Activated naive CD8-positive, alpha-beta T cell treated with anti-CD3 and anti-CD28 coated beads, Interleukin-2, amount 10 ng/mL, durations not matched to agents 7 days and 5 days (primary cell): Measurements from ENCODE around the gene PSMC2. TPM values are rescaled to one million over a fixed set of nuclear protein-coding genes. Genes with fewer than 3 reads are reported as not detected.
A peak's percentile ranks its signal among the peaks of the same experiment; 100 is the strongest.

Source experiments
- ATAC-seq: fragments of 150-1000 bp; cut with Tn5 transposase; one replicate; pipeline ENCODE4 v1.10.0; 2021; ENCODE audit warnings: low read depth, moderate library complexity
- POLR2A ChIA-PET: fragments of 350-600 bp; sonication (Branson Sonifier 250); formaldehyde crosslinking; loops from one replicate; lab custom pipeline; 2021; ENCODE audit warnings: antibody characterized with exemption; lab: Charles Lee
- DNase-seq: peaks from one replicate; pipeline ENCODE4 v3.0.0; 2021
- H3K27ac Mint-ChIP-seq: one replicate; pipeline ENCODE4 v1.8.0; 2022; ENCODE audit warnings: mild to moderate bottlenecking, mixed read lengths
- H3K27me3 Mint-ChIP-seq: one replicate; pipeline ENCODE4 v1.8.0; 2022; ENCODE audit warnings: mild to moderate bottlenecking, moderate library complexity, mixed read lengths
- H3K36me3 Mint-ChIP-seq: one replicate; pipeline ENCODE4 v1.8.0; 2021; ENCODE audit warnings: mild to moderate bottlenecking, mixed read lengths
- H3K4me1 Mint-ChIP-seq: one replicate; pipeline ENCODE4 v1.8.0; 2021; ENCODE audit warnings: mixed read lengths
- H3K4me3 Mint-ChIP-seq: one replicate; pipeline ENCODE4 v1.8.0; 2022; ENCODE audit warnings: mild to moderate bottlenecking, moderate library complexity, mixed read lengths
- H3K9me3 Mint-ChIP-seq: one replicate; pipeline ENCODE4 v1.8.0; 2021; ENCODE audit warnings: mixed read lengths
- total RNA-seq, 2 experiments: library from RNA; stranded (reverse); gene quantifications; one replicate each; pipeline ENCODE4 v1.2.3, GENCODE V29; 2021

Gene PSMC2
- total RNA-seq: 100 to 1,000 TPM in 1 of 2 experiments, 10 to 100 TPM in 1; 99.7 to 102 TPM

- peak within 1 kb of the TSS; percentile 98 for H3K27ac Mint-ChIP-seq
- peak within 1 kb of the TSS; percentile 99 for H3K4me3 Mint-ChIP-seq
- H3K27me3 Mint-ChIP-seq: no peaks in the 10 kb centered on the region
- H3K36me3 Mint-ChIP-seq: peaks cover 10% of the 10 kb centered on the region
- POLR2A ChIA-PET: interaction anchor here (1.1 to 1.4 kb wide), 3 partner anchors 9 to 50 kb away, joined by 3 read pairs; partner anchors contain the start of gene PMPCB
- DNase-seq (peak; percentile 74), ATAC-seq (peak; percentile 77)
- H3K4me1 Mint-ChIP-seq: peaks cover 48% of the 10 kb centered on the region
- no peaks in the 10 kb centered on the region for H3K9me3 Mint-ChIP-seq
Observed at GRCh38 chr7:103347507-103348267, at the start of gene PSMC2. Gene PSMC2, plus strand, starts transcription at chr7:103347643. Its CDS starts 69 bp downstream, at chr7:103347712.

GRCh38 chr7:103297837-103298179 is 49.6 kb upstream of the PSMC2 start:
- Mint-ChIP-seq H3K36me3 (peaks cover 12% of the 10 kb centered on the region), H3K4me1 (peaks cover 25% of the 10 kb centered on the region), H3K27me3 (peaks cover 3% of the 10 kb centered on the region), H3K9me3 (no peaks in the 10 kb centered on the region), H3K4me3 (peak overlapping the region; percentile 85), H3K27ac (peak overlapping the region; percentile 85)
- ATAC-seq (no peak), DNase-seq (no peak)
- POLR2A ChIA-PET: interaction anchor here (1.2 kb wide), 1 partner anchor 50 kb away, joined by 3 read pairs; the partner anchor contains the start of gene PSMC2

GRCh38 chr7:103299660-103300059 is 47.8 kb upstream of the PSMC2 start:
- no peak overlapping the region for H3K4me3 Mint-ChIP-seq
- H3K27ac Mint-ChIP-seq: no peak overlapping the region
- POLR2A ChIA-PET: no interaction called here
- no peaks in the 10 kb centered on the region for H3K27me3 Mint-ChIP-seq
- H3K9me3 Mint-ChIP-seq: no peaks in the 10 kb centered on the region
- H3K4me1 Mint-ChIP-seq: peaks cover 25% of the 10 kb centered on the region
- ATAC-seq (no peak), DNase-seq (no peak)
- peaks cover 22% of the 10 kb centered on the region for H3K36me3 Mint-ChIP-seq

GRCh38 chr7:103301441-103301840 is 46.0 kb upstream of the PSMC2 start:
- POLR2A ChIA-PET: no interaction called here
- Mint-ChIP-seq H3K36me3 (peaks cover 31% of the 10 kb centered on the region), H3K4me1 (peaks cover 23% of the 10 kb centered on the region), H3K27me3 (no peaks in the 10 kb centered on the region), H3K9me3 (no peaks in the 10 kb centered on the region), H3K27ac (no peak overlapping the region), H3K4me3 (no peak overlapping the region)
- DNase-seq (no peak), ATAC-seq (no peak)

GRCh38 chr7:103307503-103308231 is 39.8 kb upstream of the PSMC2 start:
- Mint-ChIP-seq H3K4me3 (no peak overlapping the region), H3K36me3 (peaks cover 38% of the 10 kb centered on the region), H3K27me3 (no peaks in the 10 kb centered on the region), H3K9me3 (no peaks in the 10 kb centered on the region), H3K27ac (no peak overlapping the region), H3K4me1 (no peaks in the 10 kb centered on the region)
- POLR2A ChIA-PET: no interaction called here
- no peak for ATAC-seq
- no peak for DNase-seq

- ATAC-seq: no peak
- H3K4me3 Mint-ChIP-seq: no peak overlapping the region
- no peak overlapping the region for H3K27ac Mint-ChIP-seq
- peaks cover 41% of the 10 kb centered on the region for H3K36me3 Mint-ChIP-seq
- POLR2A ChIA-PET: no interaction called here
- H3K27me3 Mint-ChIP-seq: no peaks in the 10 kb centered on the region
- DNase-seq: no peak
- H3K4me1 Mint-ChIP-seq: peaks cover 5% of the 10 kb centered on the region
- no peaks in the 10 kb centered on the region for H3K9me3 Mint-ChIP-seq
Observed at GRCh38 chr7:103314852-103315251, 32.6 kb upstream of the PSMC2 start.

- H3K4me3 Mint-ChIP-seq: no peak overlapping the region
- H3K27ac Mint-ChIP-seq: peak overlapping the region; percentile 35
- H3K4me1 Mint-ChIP-seq: peaks cover 5% of the 10 kb centered on the region
- H3K27me3 Mint-ChIP-seq: no peaks in the 10 kb centered on the region
- no peaks in the 10 kb centered on the region for H3K9me3 Mint-ChIP-seq
- peaks cover 38% of the 10 kb centered on the region for H3K36me3 Mint-ChIP-seq
- POLR2A ChIA-PET: no interaction called here
- ATAC-seq (no peak), DNase-seq (no peak)
Observed at GRCh38 chr7:103316380-103316941, 31.0 kb upstream of the PSMC2 start.

GRCh38 chr7:103317009-103317408 is 30.4 kb upstream of the PSMC2 start:
- peaks cover 5% of the 10 kb centered on the region for H3K4me1 Mint-ChIP-seq
- no peaks in the 10 kb centered on the region for H3K9me3 Mint-ChIP-seq
- H3K4me3 Mint-ChIP-seq: no peak overlapping the region
- no peaks in the 10 kb centered on the region for H3K27me3 Mint-ChIP-seq
- peaks cover 35% of the 10 kb centered on the region for H3K36me3 Mint-ChIP-seq
- peak overlapping the region; percentile 35 for H3K27ac Mint-ChIP-seq
- DNase-seq: no peak
- ATAC-seq: no peak
- POLR2A ChIA-PET: no interaction called here

GRCh38 chr7:103325744-103326143 is 21.7 kb upstream of the PSMC2 start:
- H3K36me3 Mint-ChIP-seq: peaks cover 7% of the 10 kb centered on the region
- no peak for ATAC-seq
- H3K4me3 Mint-ChIP-seq: no peak overlapping the region
- DNase-seq: no peak
- no peaks in the 10 kb centered on the region for H3K9me3 Mint-ChIP-seq
- H3K27me3 Mint-ChIP-seq: no peaks in the 10 kb centered on the region
- H3K4me1 Mint-ChIP-seq: peaks cover 1% of the 10 kb centered on the region
- POLR2A ChIA-PET: interaction anchor here (0.6 kb wide), 1 partner anchor 1627 kb away, joined by 4 read pairs; no protein-coding TSS in a partner anchor
- H3K27ac Mint-ChIP-seq: no peak overlapping the region

GRCh38 chr7:103336761-103337160 is 10.7 kb upstream of the PSMC2 start:
- ATAC-seq: no peak
- no peaks in the 10 kb centered on the region for H3K27me3 Mint-ChIP-seq
- no peak overlapping the region for H3K27ac Mint-ChIP-seq
- no peaks in the 10 kb centered on the region for H3K9me3 Mint-ChIP-seq
- no peak overlapping the region for H3K4me3 Mint-ChIP-seq
- H3K4me1 Mint-ChIP-seq: peaks cover 16% of the 10 kb centered on the region
- POLR2A ChIA-PET: no interaction called here
- no peak for DNase-seq
- peaks cover 33% of the 10 kb centered on the region for H3K36me3 Mint-ChIP-seq

- Mint-ChIP-seq H3K27ac (no peak overlapping the region), H3K27me3 (no peaks in the 10 kb centered on the region), H3K4me3 (no peak overlapping the region), H3K36me3 (peaks cover 33% of the 10 kb centered on the region), H3K4me1 (peaks cover 24% of the 10 kb centered on the region), H3K9me3 (no peaks in the 10 kb centered on the region)
- ATAC-seq (no peak), DNase-seq (no peak)
- POLR2A ChIA-PET: no interaction called here
Observed at GRCh38 chr7:103338864-103339263, 8.6 kb upstream of the PSMC2 start.

GRCh38 chr7:103341466-103341865 is 6.0 kb upstream of the PSMC2 start:
- Mint-ChIP-seq H3K36me3 (peaks cover 33% of the 10 kb centered on the region), H3K9me3 (no peaks in the 10 kb centered on the region), H3K27ac (no peak overlapping the region), H3K4me1 (peaks cover 36% of the 10 kb centered on the region), H3K27me3 (no peaks in the 10 kb centered on the region), H3K4me3 (no peak overlapping the region)
- no peak for ATAC-seq
- POLR2A ChIA-PET: no interaction called here
- DNase-seq: no peak

GRCh38 chr7:103343332-103343731 is 4.1 kb upstream of the PSMC2 start:
- peaks cover 43% of the 10 kb centered on the region for H3K4me1 Mint-ChIP-seq

More at GRCh38 chr7:103343332-103343731, 4.1 kb upstream of the PSMC2 start:
- Mint-ChIP-seq H3K36me3 (peaks cover 24% of the 10 kb centered on the region), H3K4me3 (peak overlapping the region; percentile 99), H3K27me3 (no peaks in the 10 kb centered on the region), H3K9me3 (no peaks in the 10 kb centered on the region), H3K27ac (peak overlapping the region; percentile 99)
- DNase-seq (no peak), ATAC-seq (no peak)
- POLR2A ChIA-PET: interaction anchor here (0.8 to 1.3 kb wide), 3 partner anchors 12 to 1670 kb away, joined by 3 read pairs; partner anchors contain the start of gene KMT2E
